Mucosa of descending colon (tissue), 3 donors: ENCODE measurements around the gene EDRF1. TPM values are rescaled to one million over a fixed set of nuclear protein-coding genes. Genes with fewer than 3 reads are reported as not detected.

Source experiments
- ATAC-seq: fragments of 200-7000 bp; cut with Tn5 transposase; one replicate; pipeline ENCODE4 v1.9.1; 2020; ENCODE audit warnings: mild to moderate bottlenecking, moderate library complexity
- DNase-seq, 3 donors: peaks; one replicate each; pipeline ENCODE4 v3.0.0-alpha.2; 2020
- H3K36me3 ChIP-seq: fragments of 200-600 bp; one replicate; pipeline ENCODE4 v1.8.0; 2021; ENCODE audit warnings: low read depth, mild to moderate bottlenecking
- H3K4me1 ChIP-seq: fragments of 200-600 bp; one replicate; pipeline ENCODE4 v1.8.0; 2021; ENCODE audit warnings: low read depth, mild to moderate bottlenecking
- H3K4me3 ChIP-seq: fragments of 200-600 bp; one replicate; pipeline ENCODE4 v1.8.0; 2021; ENCODE audit warnings: mild to moderate bottlenecking
- H3K9me3 ChIP-seq: fragments of 200-600 bp; one replicate; pipeline ENCODE4 v1.8.0; 2021; ENCODE audit warnings: mild to moderate bottlenecking
- CTCF ChIP-seq: fragments of 200-600 bp; IDR thresholded peaks from one replicate; pipeline ENCODE4 v1.8.0; 2022; ENCODE audit warnings: antibody characterized with exemption, mild to moderate bottlenecking
- intact Hi-C, 2 donors: fragments of 100-400 bp; cut with DNase I in 1 of 2; cut with micrococcal nuclease in 1 of 2; formaldehyde crosslinking; loops; one replicate each; pipeline versions ENCODE4 v1.11.0 to v1.11.1; 2022; cut with DNase I, micrococcal nuclease
- total RNA-seq, 3 donors: library from RNA; stranded (reverse); fragmentation: NEBNext Ultra II Directional in 2 of 3; extraction: Animal tissue kit (Norgen Biotek cat#: 25700) in 2 of 3; gene quantifications; one replicate each; pipeline versions ENCODE4 v1.2.1 to v1.2.4, GENCODE V29; 2021 to 2023
- donor health status: DM: no; HTN: no; CAD: no; lungs with moderate emphysema.
- donor health status: DM: no; HTN: no; CAD: no.
- donor health status: DM: no; HTN: yes; CAD: no.

Gene EDRF1
- total RNA-seq, 3 donors from 2014 or later = 20.3 to 24.3 (median 23.5) TPM

GRCh38 chr10:125762692-125763648, 43.5 kb downstream of the EDRF1 start:
- no peak for DNase-seq
- Histone ChIP-seq H3K9me3 (no peaks in the 10 kb centered on the region), H3K4me3 (no peak overlapping the region), H3K4me1 (no peaks in the 10 kb centered on the region), H3K36me3 (no peaks in the 10 kb centered on the region)
- ATAC-seq = no peak
- no peak for TF ChIP-seq CTCF
- intact Hi-C loops = no loop called here

GRCh38 chr10:125765835-125766234, 46.3 kb downstream of the EDRF1 start:
- intact Hi-C loops = no loop called here
- ATAC-seq (no peak), DNase-seq (no peak)
- no peaks in the 10 kb centered on the region for H3K36me3 ChIP-seq
- no peaks in the 10 kb centered on the region for H3K4me1 ChIP-seq
- TF ChIP-seq CTCF = no peak
- H3K4me3 ChIP-seq = no peak overlapping the region
- no peaks in the 10 kb centered on the region for H3K9me3 ChIP-seq

- intact Hi-C loops = no loop called here
- ATAC-seq (no peak), DNase-seq (no peak)
- H3K4me1 ChIP-seq = no peaks in the 10 kb centered on the region
- TF ChIP-seq CTCF = no peak
- H3K9me3 ChIP-seq = no peaks in the 10 kb centered on the region
- no peaks in the 10 kb centered on the region for H3K36me3 ChIP-seq
- no peak overlapping the region for H3K4me3 ChIP-seq
Measured at GRCh38 chr10:125766511-125766910, 47.0 kb downstream of the EDRF1 start.

GRCh38 chr10:125768219-125768855, 48.8 kb downstream of the EDRF1 start:
- no peaks in the 10 kb centered on the region for H3K4me1 ChIP-seq
- no peaks in the 10 kb centered on the region for H3K36me3 ChIP-seq
- ATAC-seq = no peak
- TF ChIP-seq CTCF = no peak
- H3K4me3 ChIP-seq = no peak overlapping the region
- intact Hi-C loops = no loop called here
- H3K9me3 ChIP-seq = no peaks in the 10 kb centered on the region
- no peak for DNase-seq

- intact Hi-C loops = no loop called here
- no peaks in the 10 kb centered on the region for H3K4me1 ChIP-seq
- ATAC-seq = no peak
- no peak for DNase-seq
- no peaks in the 10 kb centered on the region for H3K36me3 ChIP-seq
- TF ChIP-seq CTCF = no peak
- no peak overlapping the region for H3K4me3 ChIP-seq
- H3K9me3 ChIP-seq = no peaks in the 10 kb centered on the region
Measured at GRCh38 chr10:125769175-125769574, 49.7 kb downstream of the EDRF1 start.
